Panc1 (cell line): ENCODE measurements around the gene HAO1. TPM values are rescaled to one million over a fixed set of nuclear protein-coding genes. Genes with fewer than 3 reads are reported as not detected.

Experiments
- ATAC-seq: fragments of 200-7000 bp; cut with Tn5 transposase; 2 replicates; pipeline ENCODE4 v1.9.1; 2020; ENCODE audit warnings: mild to moderate bottlenecking, moderate library complexity
- BruUV-seq: library from RNA; stranded (reverse); fragments of 400-500 nt; replicated peaks from 2 replicates; lab custom pipeline; 2021; lab: Mats Ljungman, UMichigan
- CTCF ChIA-PET: fragments of 300-600 bp; sonication (Branson Sonifier 250); formaldehyde crosslinking; loops from one replicate; lab custom pipeline; 2022; ENCODE audit warnings: antibody characterized with exemption; lab: Charles Lee
- POLR2A ChIA-PET: fragments of 300-600 bp; sonication (Branson Sonifier 250); formaldehyde crosslinking; loops from one replicate; lab custom pipeline; 2022; ENCODE audit warnings: antibody characterized with exemption; lab: Charles Lee
- DNase-seq: peaks from one replicate; pipeline ENCODE4 v3.0.0-alpha.2; 2010; ENCODE audit warnings: low read depth, low spot score
- H3K27ac ChIP-seq: 2 replicates; pipeline ENCODE4 v1.5.1; 2011; ENCODE audit warnings: mild to moderate bottlenecking, low read length, inconsistent platforms
- H3K27me3 ChIP-seq: fragments of 200-500 bp; sonication (Bioruptor generic); 2 replicates; pipeline ENCODE4 v1.6.0; 2014; ENCODE audit warnings: low read length, inconsistent platforms; ENCODE audit not compliant: control insufficient read depth, insufficient read depth
- H3K36me3 ChIP-seq: fragments of 200-500 bp; sonication (Bioruptor generic); 2 replicates; pipeline ENCODE4 v1.5.1; 2014; ENCODE audit warnings: inconsistent platforms, mild to moderate bottlenecking, low read length, moderate library complexity; ENCODE audit not compliant: control insufficient read depth, insufficient read depth
- H3K4me1 ChIP-seq: 2 replicates; pipeline ENCODE4 v1.5.1; 2011; ENCODE audit warnings: inconsistent platforms, mild to moderate bottlenecking, low read length, moderate library complexity; ENCODE audit not compliant: control insufficient read depth, insufficient read depth
- H3K4me3 ChIP-seq, 2 experiments: 2 replicates each; pipeline ENCODE4 v1.5.1; 2011 to 2012; ENCODE audit warnings: low read depth in 2 of 2, low read length in 2 of 2, mild to moderate bottlenecking in 2 of 2, inconsistent platforms in 1 of 2, moderate library complexity in 1 of 2
- H3K9me3 ChIP-seq: fragments of 200-500 bp; sonication (Bioruptor generic); 2 replicates; pipeline ENCODE4 v1.5.1; 2014; ENCODE audit warnings: low read depth, mild to moderate bottlenecking, inconsistent platforms, low read length, moderate library complexity; ENCODE audit not compliant: control insufficient read depth, insufficient read depth
- POLR2AphosphoS5 ChIP-seq: IDR thresholded peaks from 2 replicates; pipeline ENCODE4 v1.6.1; 2012; ENCODE audit warnings: mild to moderate bottlenecking, low read depth, low read length, moderate library complexity
- SIN3A ChIP-seq: IDR thresholded peaks from 2 replicates; pipeline ENCODE4 v1.6.1; 2012; ENCODE audit warnings: low read depth, mild to moderate bottlenecking, low read length, moderate library complexity, borderline replicate concordance; ENCODE audit not compliant: insufficient read depth
- TCF7L2 ChIP-seq: IDR thresholded peaks from 2 replicates; pipeline ENCODE4 v1.6.1; 2011; ENCODE audit warnings: mild to moderate bottlenecking, low read depth, low read length, inconsistent platforms
- in situ Hi-C: cut with HindIII; loops from 2 replicates; pipeline ENCODE4 v1.10.0; 2016; ENCODE audit warnings: low sequenced_read_pairs, low pct_unique_long_range_greater_than_20kb
- intact Hi-C: fragments of 100-400 bp; cut with micrococcal nuclease; formaldehyde crosslinking; loops from one replicate; pipeline ENCODE4 v1.10.0; 2022; ENCODE audit not compliant: unreplicated experiment
- total RNA-seq: library from RNA; stranded (reverse); gene quantifications from one replicate; pipeline ENCODE4 v1.2.1, GENCODE V29; 2021; ENCODE audit not compliant: unreplicated experiment
- TF ChIP-seq, protein P1 (sequence below): fragments of 450-650 bp; IDR thresholded peaks from 2 replicates; pipeline ENCODE4 v1.5.1; 2017; ENCODE audit warnings: mild to moderate bottlenecking
- TF ChIP-seq, protein P2 (sequence below), 2 experiments: IDR thresholded peaks; 2 replicates each; pipeline ENCODE4 v1.6.1; 2011 to 2012; ENCODE audit warnings: low read depth in 2 of 2, control low read depth in 1 of 2, low read length in 1 of 2, mild to moderate bottlenecking in 1 of 2, moderate library complexity in 1 of 2; ENCODE audit not compliant: insufficient read depth in 1 of 2

Gene HAO1
- total RNA-seq, 1 experiment from 2014 or later, result 0.13 TPM

DNA sequence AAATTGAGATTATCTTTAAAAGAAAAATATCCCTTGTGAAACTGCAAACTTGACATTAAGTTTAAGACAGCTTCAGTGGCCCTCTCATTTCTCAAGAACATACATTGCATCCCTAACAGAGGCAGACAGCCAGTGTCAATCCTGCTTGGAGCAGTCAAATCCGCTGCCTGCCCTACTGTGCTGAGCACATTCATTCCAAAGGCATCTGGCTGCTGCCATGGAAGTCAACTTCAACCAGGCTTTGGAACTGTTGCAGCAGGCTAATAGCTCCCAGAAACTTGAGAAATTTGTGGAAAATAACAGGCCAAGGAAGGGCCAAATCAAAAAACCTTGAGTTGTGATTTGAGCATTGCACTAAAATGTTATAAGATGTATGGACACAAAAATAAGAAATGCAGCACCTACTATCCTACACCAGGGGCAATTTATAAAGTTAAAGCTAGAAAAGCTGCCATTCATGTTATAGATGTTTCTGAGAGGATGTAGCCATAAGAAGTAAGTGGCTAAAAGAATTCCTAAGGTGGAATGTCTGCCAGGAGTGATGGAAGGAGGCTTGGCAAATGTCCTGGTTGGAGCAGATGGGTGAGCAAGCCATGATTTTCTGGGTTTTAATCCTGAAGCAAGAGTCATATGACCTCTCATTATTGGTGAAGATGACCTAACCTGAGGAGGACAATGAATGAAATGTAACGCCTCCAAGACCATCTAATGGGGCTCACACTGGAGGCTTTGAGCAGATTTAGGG, 31.4 kb upstream of the HAO1 start:
- Histone ChIP-seq H3K36me3 (no peaks in the 10 kb centered on the region), H3K4me3 (no peak overlapping the region), H3K4me1 (no peaks in the 10 kb centered on the region), H3K27ac (no peak overlapping the region), H3K27me3 (no peaks in the 10 kb centered on the region), H3K9me3 (no peaks in the 10 kb centered on the region)
- BruUV-seq, result no TSS peak
- POLR2A ChIA-PET, result no interaction called here
- in situ Hi-C loops (no loop called here), intact Hi-C loops (no loop called here)
- ATAC-seq (no peak), DNase-seq (no peak)
- CTCF ChIA-PET, result interaction anchor here (0.6 kb wide), 1 partner anchor 307 kb away, joined by 3 read pairs; no protein-coding TSS in a partner anchor
- TF ChIP-seq, protein P1, sequence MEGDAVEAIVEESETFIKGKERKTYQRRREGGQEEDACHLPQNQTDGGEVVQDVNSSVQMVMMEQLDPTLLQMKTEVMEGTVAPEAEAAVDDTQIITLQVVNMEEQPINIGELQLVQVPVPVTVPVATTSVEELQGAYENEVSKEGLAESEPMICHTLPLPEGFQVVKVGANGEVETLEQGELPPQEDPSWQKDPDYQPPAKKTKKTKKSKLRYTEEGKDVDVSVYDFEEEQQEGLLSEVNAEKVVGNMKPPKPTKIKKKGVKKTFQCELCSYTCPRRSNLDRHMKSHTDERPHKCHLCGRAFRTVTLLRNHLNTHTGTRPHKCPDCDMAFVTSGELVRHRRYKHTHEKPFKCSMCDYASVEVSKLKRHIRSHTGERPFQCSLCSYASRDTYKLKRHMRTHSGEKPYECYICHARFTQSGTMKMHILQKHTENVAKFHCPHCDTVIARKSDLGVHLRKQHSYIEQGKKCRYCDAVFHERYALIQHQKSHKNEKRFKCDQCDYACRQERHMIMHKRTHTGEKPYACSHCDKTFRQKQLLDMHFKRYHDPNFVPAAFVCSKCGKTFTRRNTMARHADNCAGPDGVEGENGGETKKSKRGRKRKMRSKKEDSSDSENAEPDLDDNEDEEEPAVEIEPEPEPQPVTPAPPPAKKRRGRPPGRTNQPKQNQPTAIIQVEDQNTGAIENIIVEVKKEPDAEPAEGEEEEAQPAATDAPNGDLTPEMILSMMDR, result no peak
- TF ChIP-seq, protein P2, sequence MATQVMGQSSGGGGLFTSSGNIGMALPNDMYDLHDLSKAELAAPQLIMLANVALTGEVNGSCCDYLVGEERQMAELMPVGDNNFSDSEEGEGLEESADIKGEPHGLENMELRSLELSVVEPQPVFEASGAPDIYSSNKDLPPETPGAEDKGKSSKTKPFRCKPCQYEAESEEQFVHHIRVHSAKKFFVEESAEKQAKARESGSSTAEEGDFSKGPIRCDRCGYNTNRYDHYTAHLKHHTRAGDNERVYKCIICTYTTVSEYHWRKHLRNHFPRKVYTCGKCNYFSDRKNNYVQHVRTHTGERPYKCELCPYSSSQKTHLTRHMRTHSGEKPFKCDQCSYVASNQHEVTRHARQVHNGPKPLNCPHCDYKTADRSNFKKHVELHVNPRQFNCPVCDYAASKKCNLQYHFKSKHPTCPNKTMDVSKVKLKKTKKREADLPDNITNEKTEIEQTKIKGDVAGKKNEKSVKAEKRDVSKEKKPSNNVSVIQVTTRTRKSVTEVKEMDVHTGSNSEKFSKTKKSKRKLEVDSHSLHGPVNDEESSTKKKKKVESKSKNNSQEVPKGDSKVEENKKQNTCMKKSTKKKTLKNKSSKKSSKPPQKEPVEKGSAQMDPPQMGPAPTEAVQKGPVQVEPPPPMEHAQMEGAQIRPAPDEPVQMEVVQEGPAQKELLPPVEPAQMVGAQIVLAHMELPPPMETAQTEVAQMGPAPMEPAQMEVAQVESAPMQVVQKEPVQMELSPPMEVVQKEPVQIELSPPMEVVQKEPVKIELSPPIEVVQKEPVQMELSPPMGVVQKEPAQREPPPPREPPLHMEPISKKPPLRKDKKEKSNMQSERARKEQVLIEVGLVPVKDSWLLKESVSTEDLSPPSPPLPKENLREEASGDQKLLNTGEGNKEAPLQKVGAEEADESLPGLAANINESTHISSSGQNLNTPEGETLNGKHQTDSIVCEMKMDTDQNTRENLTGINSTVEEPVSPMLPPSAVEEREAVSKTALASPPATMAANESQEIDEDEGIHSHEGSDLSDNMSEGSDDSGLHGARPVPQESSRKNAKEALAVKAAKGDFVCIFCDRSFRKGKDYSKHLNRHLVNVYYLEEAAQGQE (IDR thresholded peaks at IDR 0.05; ENCODE audit: insufficient read depth in 1 of 2, low read depth in 2 of 2, low read length in 1 of 2), result no peak
- TF ChIP-seq TCF7L2 (no peak), POLR2AphosphoS5 (no peak), SIN3A (no peak)

DNA sequence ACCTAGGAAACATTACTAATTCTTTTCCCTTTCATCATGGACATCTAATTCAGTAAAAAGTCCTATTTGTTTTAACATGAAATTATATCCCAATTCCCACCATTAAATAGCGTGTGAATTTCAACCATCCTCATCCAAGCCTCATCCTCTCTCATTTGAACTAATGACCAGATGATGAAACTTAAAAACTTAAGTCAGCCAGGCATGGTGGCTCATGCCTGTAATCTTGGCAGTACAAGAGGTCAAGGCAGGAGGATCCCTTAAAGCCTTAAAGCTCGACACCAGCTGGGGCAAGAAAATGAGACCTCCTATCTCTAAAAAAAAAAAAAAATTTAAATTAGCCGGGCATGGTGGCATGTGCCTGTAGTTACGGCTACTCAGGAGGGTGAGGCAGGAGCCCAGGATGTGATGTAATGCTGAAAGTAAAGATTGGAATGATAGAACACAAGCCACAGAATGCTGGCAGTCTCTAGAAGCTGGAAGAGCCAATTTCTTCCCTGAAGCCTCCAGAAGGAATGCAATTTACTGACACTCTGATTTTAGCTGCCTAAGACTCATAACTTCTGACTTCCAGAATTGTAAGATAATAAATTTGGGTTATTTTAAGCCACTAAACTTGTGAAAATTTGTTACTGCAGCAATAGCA, 27.1 kb upstream of the HAO1 start:
- CTCF ChIA-PET, result no interaction called here
- no peaks in the 10 kb centered on the region for H3K9me3 ChIP-seq
- H3K4me3 ChIP-seq, result no peak overlapping the region
- TF ChIP-seq POLR2AphosphoS5 (no peak), TCF7L2 (no peak)
- TF ChIP-seq, protein P2 (IDR thresholded peaks at IDR 0.05; ENCODE audit: insufficient read depth in 1 of 2, low read depth in 2 of 2, low read length in 1 of 2), result no peak
- TF ChIP-seq, protein P1, result no peak
- intact Hi-C loops (no loop called here), in situ Hi-C loops (no loop called here)
- DNase-seq (no peak), ATAC-seq (no peak)
- no peaks in the 10 kb centered on the region for H3K27me3 ChIP-seq
- no peak overlapping the region for H3K27ac ChIP-seq
- H3K4me1 ChIP-seq, result no peaks in the 10 kb centered on the region
- no peaks in the 10 kb centered on the region for H3K36me3 ChIP-seq
- POLR2A ChIA-PET, result no interaction called here
- no TSS peak for BruUV-seq
